Measurements from ENCODE around the gene TMEM242. TPM values are rescaled to one million over a fixed set of nuclear protein-coding genes. Genes with fewer than 3 reads are reported as not detected.

TMEM242 gene
- total and polyA plus RNA-seq, 2 of the 4 experiments (the other 2 are of a cell fraction) = 2.3 to 4.6 TPM

DNA sequence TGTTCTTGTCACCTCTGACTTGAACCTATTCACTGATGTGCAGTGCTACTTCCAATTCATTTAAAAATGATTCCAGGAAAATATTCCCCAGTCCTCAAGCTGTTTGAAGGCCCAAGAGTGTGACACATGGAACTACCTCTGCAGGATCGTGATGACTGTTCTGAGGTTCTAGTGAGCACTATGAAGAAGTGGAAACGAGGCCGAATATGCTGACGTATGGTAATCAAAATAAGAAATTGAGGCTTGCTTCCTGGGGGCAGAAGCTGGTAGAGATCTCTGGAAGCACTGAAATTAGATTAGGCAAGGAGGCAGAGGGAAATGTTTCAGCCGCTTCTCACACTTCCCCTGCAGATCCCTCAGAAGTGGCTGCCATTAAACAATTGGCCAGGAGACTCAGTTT is 15.7 kb downstream of the TMEM242 start:
- H2AFZ ChIP-seq (replicated peaks; ENCODE audit: low read length, poor library complexity) = no peak overlapping the region
- no peak overlapping the region for H4K8ac ChIP-seq (ENCODE audit: low read depth in 2 of 2, low read length in 2 of 2)
- H2BK5ac ChIP-seq (ENCODE audit: low read depth, low read length, poor library complexity, severe bottlenecking) = no peak overlapping the region
- H2BK15ac ChIP-seq (ENCODE audit: low read depth, low read length) = no peak overlapping the region
- H3K4me3 ChIP-seq (ENCODE audit: insufficient read depth, low read depth, low read length) = no peak overlapping the region
- ChIA-PET CTCF (no interaction called here), POLR2A (ENCODE audit: unreplicated experiment) (no interaction called here)
- no peak for TF ChIP-seq MAZ (IDR thresholded peaks at IDR 0.05; ENCODE audit: borderline replicate concordance, low read depth, low read length)
- TF ChIP-seq MAFK (IDR thresholded peaks at IDR 0.05; ENCODE audit: low read depth, low read length) = 0 out of 2 replicates have a peak, but pooled peaks have one; percentile 4
- TF ChIP-seq RAD21 (IDR thresholded peaks at IDR 0.05; ENCODE audit: low read length) = no peak
- TF ChIP-seq FOS (IDR thresholded peaks at IDR 0.05; ENCODE audit: low read depth, low read length) = no peak
- no peak overlapping the region for H4K91ac ChIP-seq (ENCODE audit: insufficient read depth, low read depth, low read length)
- H3K36me3 ChIP-seq (ENCODE audit: control insufficient read depth, insufficient read depth, low read length) = peaks cover 10% of the 10 kb centered on the region
- no peak overlapping the region for H2AK9ac ChIP-seq (replicated peaks; ENCODE audit: low read depth, low read length, poor library complexity)
- no peak overlapping the region for H3K4me2 ChIP-seq (ENCODE audit: low read depth, low read length)
- peaks cover 28% of the 10 kb centered on the region for H3K9me1 ChIP-seq (ENCODE audit: insufficient read depth, low read length)
- intact Hi-C loops (cut with micrococcal nuclease) = no loop called here
- H3K23ac ChIP-seq (ENCODE audit: low read depth, low read length) = no peak overlapping the region
- no peak overlapping the region for H3K18ac ChIP-seq (ENCODE audit: low read depth, low read length)
- H3K79me1 ChIP-seq (ENCODE audit: low read depth in 1 of 2, low read length in 2 of 2) = peaks cover 13 to 31% of the 10 kb centered on the region in 2 experiments
- H3K27me3 ChIP-seq (ENCODE audit: control insufficient read depth, insufficient read depth, low read length) = no peaks in the 10 kb centered on the region
- no peak overlapping the region for H2BK120ac ChIP-seq (ENCODE audit: low read depth, low read length)
- H2BK20ac ChIP-seq (ENCODE audit: low read depth, low read length) = no peak overlapping the region
- H3K9me3 ChIP-seq (ENCODE audit: control insufficient read depth, insufficient read depth, low read length) = no peaks in the 10 kb centered on the region
- dilution Hi-C loops (cut with HindIII; ENCODE audit: low sequenced_read_pairs, unreplicated experiment) = no loop called here
- ATAC-seq (ENCODE audit: low read depth) (no peak), DNase-seq (no peak)
- BruUV-seq (replicated peaks) = no TSS peak
- H4K20me1 ChIP-seq (ENCODE audit: insufficient read depth, low read length) = peaks cover 4% of the 10 kb centered on the region
- peaks cover 12% of the 10 kb centered on the region for H3K4me1 ChIP-seq (ENCODE audit: control insufficient read depth, insufficient read depth, low read length)
- H3K4ac ChIP-seq (ENCODE audit: low read depth, low read length) = no peak overlapping the region
- no peak overlapping the region for H3K27ac ChIP-seq (ENCODE audit: insufficient read depth, low read length)
- H4K5ac ChIP-seq (ENCODE audit: low read depth, low read length) = no peak overlapping the region
- H3K56ac ChIP-seq (ENCODE audit: extremely low read depth, insufficient read depth, low read length) = no peak overlapping the region
- no peak overlapping the region for H3K9ac ChIP-seq (ENCODE audit: low read depth, low read length)
- in situ Hi-C loops (cut with MboI; ENCODE audit: low sequenced_read_pairs) = loop anchor here (25.0 kb wide), 1 partner anchor 580 kb away; no protein-coding TSS in a partner anchor
- no peak overlapping the region for H3K14ac ChIP-seq (replicated peaks; ENCODE audit: low read depth, low read length)
- WGBS, 2 experiments (ENCODE audit: extremely low coverage in 2 of 2, insufficient read length in 1 of 2) = 100% methylated on average over 1 of the region's 5 CpGs; no CpG with 5 or more reads in 1 of the 2 experiments
- H2AK5ac ChIP-seq (ENCODE audit: low read depth, low read length) = no peak overlapping the region
